Bone marrow (tissue), 2 donors: Measurements from ENCODE around the gene GHR.
"Not testable (repeated sequence)": the region's sequence is repeated elsewhere in the genome, so short reads cannot be mapped to it uniquely, and the experiment has no call there.

Experiments
- DNase-seq, 2 donors: peaks; one replicate each; lab custom pipeline; 2025; lab: John Stamatoyannopoulos, UW

GHR gene

GRCh38 chr5:42718591-42718990, 295.4 kb downstream of the GHR start:
- DNase-seq: no peak

DNA sequence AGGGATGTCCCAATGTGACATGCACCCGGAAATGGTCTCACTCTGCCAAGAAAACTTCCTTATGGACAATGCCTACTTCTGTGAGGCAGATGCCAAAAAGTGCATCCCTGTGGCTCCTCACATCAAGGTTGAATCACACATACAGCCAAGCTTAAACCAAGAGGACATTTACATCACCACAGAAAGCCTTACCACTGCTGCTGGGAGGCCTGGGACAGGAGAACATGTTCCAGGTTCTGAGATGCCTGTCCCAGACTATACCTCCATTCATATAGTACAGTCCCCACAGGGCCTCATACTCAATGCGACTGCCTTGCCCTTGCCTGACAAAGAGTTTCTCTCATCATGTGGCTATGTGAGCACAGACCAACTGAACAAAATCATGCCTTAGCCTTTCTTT, 295.8 kb downstream of the GHR start:
- no peak for DNase-seq

GRCh38 chr5:42720251-42720650, 297.0 kb downstream of the GHR start:
- no peak for DNase-seq

GRCh38 chr5:42721484-42721883, 298.2 kb downstream of the GHR start:
- no peak for DNase-seq

DNA sequence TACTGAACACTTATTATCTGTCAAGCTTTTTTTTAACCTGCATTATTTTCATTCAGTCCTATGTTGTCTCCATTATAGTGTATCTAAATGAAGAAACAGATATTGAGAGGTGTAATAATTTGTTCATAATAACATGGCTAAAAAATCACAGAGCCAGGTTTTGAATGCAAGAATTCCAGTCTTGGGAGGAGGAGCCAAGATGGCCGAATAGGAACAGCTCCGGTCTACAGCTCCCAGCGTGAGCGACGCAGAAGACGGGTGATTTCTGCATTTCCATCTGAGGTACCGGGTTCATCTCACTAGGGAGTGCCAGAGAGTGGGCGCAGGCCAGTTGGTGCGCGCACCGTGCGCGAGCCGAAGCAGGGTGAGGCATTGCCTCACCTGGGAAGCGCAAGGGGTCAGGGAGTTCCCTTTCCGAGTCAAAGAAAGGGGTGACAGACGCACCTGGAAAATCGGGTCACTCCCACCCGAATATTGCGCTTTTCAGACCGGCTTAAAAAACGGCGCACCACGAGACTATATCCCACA, 311.4 kb downstream of the GHR start:
- not testable (repeated sequence) for DNase-seq

- no peak for DNase-seq
Measured at GRCh38 chr5:42740920-42741319, 317.7 kb downstream of the GHR start.

- no peak for DNase-seq
Measured at GRCh38 chr5:42745426-42745825, 322.2 kb downstream of the GHR start.

- DNase-seq: no peak
Measured at GRCh38 chr5:42745856-42746255, 322.6 kb downstream of the GHR start.

- no peak for DNase-seq
Measured at GRCh38 chr5:42749020-42749419, 325.8 kb downstream of the GHR start.

DNA sequence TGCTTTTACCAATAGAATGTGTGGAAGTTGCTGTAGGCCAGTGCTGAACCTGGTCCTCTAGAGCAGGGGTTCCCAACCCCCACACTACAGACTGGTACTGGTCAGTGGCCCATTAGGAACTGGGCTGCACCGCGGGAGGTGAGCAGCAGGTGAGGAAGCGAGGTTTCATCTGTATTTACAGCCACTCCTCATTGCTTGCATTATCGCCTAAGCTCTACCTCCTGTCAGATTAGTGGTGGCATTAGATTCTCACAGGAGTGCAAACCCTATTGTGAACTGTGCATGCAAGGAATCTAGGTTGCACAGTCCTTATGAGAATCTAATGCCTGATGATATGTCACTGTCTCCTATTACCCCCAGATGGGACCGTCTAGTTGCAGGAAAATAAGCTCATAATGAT, 327.3 kb downstream of the GHR start:
- DNase-seq: no peak

DNA sequence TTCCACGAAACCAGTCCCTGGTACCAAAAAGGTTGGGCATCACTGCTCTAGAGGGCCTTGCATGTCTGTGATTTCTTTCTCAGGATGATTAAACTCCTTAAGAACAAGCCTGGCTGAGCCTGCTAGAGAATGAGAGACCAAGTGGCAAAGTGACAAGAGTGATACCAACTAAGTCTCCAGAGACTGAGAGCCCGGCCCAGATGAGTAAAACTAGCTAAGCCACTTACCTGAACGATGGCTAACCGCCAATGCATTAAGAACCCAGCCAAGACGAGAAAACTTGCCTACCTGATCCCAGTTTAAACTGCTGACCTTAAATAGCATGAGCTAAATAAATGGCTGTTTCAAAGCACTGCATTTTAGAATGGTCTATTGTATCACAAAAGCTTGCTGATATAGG, 327.8 kb downstream of the GHR start:
- DNase-seq: no peak

GRCh38 chr5:42753099-42753498, 329.9 kb downstream of the GHR start:
- DNase-seq: no peak

- DNase-seq: no peak
Measured at GRCh38 chr5:42756606-42757601, 333.7 kb downstream of the GHR start, which contains the start of gene CCDC152. Gene CCDC152 (plus strand): TSS chr5:42756818. CDS start chr5:42759122, 2,304 bp downstream.

- DNase-seq: no peak
Measured at GRCh38 chr5:42759456-42759855, 336.2 kb downstream of the GHR start.

GRCh38 chr5:42760426-42760825, 337.2 kb downstream of the GHR start:
- no peak for DNase-seq

GRCh38 chr5:42761791-42762190, 338.6 kb downstream of the GHR start:
- no peak for DNase-seq

DNA sequence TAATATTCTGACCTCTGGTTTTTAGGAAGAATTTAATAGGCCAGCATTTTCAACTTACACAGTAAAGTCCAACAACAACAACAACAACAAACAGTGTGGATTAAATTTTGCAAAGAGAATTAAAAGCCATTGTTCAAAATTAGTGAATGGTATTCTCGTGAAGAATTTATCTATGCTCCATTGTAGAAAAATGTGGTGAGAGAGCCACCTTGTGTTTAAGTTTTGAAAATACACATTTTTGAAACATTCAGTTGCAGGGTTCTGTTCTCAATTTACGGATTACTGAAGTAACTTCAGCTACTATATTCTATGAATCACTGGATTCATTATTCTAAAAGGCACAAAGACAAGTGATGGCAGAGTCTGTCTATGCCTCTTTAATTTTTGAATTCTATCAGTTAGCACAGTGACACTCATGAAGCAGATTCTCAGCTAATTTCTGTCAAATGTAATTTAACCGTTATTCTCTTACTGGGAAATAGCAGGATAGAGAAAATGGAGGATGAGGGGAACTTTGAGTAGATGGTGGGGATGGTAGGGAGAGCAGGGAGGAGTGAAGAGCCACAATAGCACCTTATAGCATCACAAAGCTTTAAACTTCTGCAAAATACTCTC, 344.4 kb downstream of the GHR start:
- no peak for DNase-seq

DNA sequence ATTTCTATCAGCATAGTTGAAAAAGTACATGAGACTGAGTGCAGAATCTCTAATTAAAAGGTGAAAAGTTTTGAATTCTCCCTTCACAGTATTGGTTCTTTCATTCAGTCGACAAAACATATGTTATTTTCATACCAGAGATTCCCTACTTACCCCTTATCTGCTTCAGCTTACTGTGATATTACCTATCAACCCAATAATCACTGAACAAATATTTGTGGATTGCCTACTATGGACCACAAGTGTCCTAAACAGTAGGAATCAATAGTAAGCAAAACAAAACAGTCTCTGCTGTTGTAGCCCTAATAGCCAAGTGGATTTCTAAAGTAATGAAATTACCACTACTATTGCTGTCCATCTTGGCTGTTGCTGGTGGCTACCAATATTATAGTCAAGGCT, 344.9 kb downstream of the GHR start:
- DNase-seq: no peak

DNA sequence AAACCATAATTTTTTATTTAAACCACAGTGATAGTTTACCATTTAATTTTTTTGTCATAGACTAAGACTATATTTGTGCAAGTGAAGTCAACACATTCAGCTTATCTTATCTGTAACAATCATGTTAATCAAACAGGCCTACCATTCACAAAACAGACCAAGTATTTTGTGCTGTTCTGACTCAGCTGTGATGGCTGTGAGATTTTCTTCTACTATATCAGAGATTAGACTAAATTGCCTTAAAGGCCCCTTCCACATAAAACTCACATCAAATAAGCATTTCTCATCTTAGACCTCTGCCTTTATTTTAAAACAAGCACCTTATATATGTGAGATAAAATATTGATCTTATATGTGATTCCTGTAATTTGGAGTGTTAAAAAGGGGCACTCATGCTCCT, 346.8 kb downstream of the GHR start:
- DNase-seq: no peak
